HG03103 (cell line): ENCODE results near the gene SEMA6A.
A peak's percentile ranks its signal among the peaks of the same experiment; 100 is the strongest.

Experiments used
- ATAC-seq: cut with Tn5 transposase; IDR thresholded peaks from one replicate; pipeline ENCODE4 v1.9.1; 2021; ENCODE audit warnings: low read depth; ENCODE audit not compliant: unreplicated experiment

Gene SEMA6A

GRCh38 chr5:116497631-116498030, 77.0 kb downstream of the SEMA6A start:
- ATAC-seq, result no peak

GRCh38 chr5:116495786-116496357, 78.8 kb downstream of the SEMA6A start:
- no peak for ATAC-seq

- ATAC-seq, result no peak
Measured at GRCh38 chr5:116494784-116495450, 79.7 kb downstream of the SEMA6A start.

GRCh38 chr5:116492776-116493175, 81.8 kb downstream of the SEMA6A start:
- ATAC-seq, result no peak

GRCh38 chr5:116492016-116492623, 82.5 kb downstream of the SEMA6A start:
- ATAC-seq, result peak; percentile 85

GRCh38 chr5:116488356-116489041, 86.1 kb downstream of the SEMA6A start:
- no peak for ATAC-seq

GRCh38 chr5:116487045-116487444, 87.6 kb downstream of the SEMA6A start:
- ATAC-seq, result no peak

GRCh38 chr5:116486588-116486987, 88.0 kb downstream of the SEMA6A start:
- no peak for ATAC-seq

GRCh38 chr5:116484645-116485044, 90.0 kb downstream of the SEMA6A start:
- ATAC-seq, result no peak

GRCh38 chr5:116482394-116482793, 92.2 kb downstream of the SEMA6A start:
- no peak for ATAC-seq

GRCh38 chr5:116480894-116481510, 93.6 kb downstream of the SEMA6A start:
- ATAC-seq, result no peak

GRCh38 chr5:116479776-116480675, 94.6 kb downstream of the SEMA6A start:
- ATAC-seq, result no peak

GRCh38 chr5:116478491-116478890, 96.1 kb downstream of the SEMA6A start:
- no peak for ATAC-seq

GRCh38 chr5:116476897-116477537, 97.6 kb downstream of the SEMA6A start:
- no peak for ATAC-seq

- ATAC-seq, result peak; percentile 77
Measured at GRCh38 chr5:116475338-116475737, 99.3 kb downstream of the SEMA6A start.

- no peak for ATAC-seq
Measured at GRCh38 chr5:116473706-116474105, 100.9 kb downstream of the SEMA6A start.

- no peak for ATAC-seq
Measured at GRCh38 chr5:116472274-116472673, 102.3 kb downstream of the SEMA6A start.

- ATAC-seq, result no peak
Measured at GRCh38 chr5:116469631-116470030, 105.0 kb downstream of the SEMA6A start.

- no peak for ATAC-seq
Measured at GRCh38 chr5:116468583-116468982, 106.0 kb downstream of the SEMA6A start.

GRCh38 chr5:116467465-116467843, 107.2 kb downstream of the SEMA6A start:
- no peak for ATAC-seq
